K562 (cell line): ENCODE data around the gene DSEL. TPM values are rescaled to one million over a fixed set of nuclear protein-coding genes. Genes with fewer than 3 reads are reported as not detected.

Experiments
- ATAC-seq: fragments of 200-7000 bp; cut with Tn5 transposase; 3 replicates; pipeline ENCODE4 v1.9.1; 2020; ENCODE audit warnings: moderate library complexity
- BruUV-seq: library from RNA; stranded (reverse); fragments of 400-500 nt; replicated peaks from 2 replicates; lab custom pipeline; 2021; lab: Mats Ljungman, UMichigan
- CTCF ChIA-PET: fragments of 300-600 bp; formaldehyde crosslinking; extraction: SDS; loops from one replicate; lab custom pipeline; 2021; ENCODE audit warnings: low intra/inter-chr PET ratio; lab: Yijun Ruan, JAX
- POLR2A ChIA-PET: fragments of 300-600, 350-650 bp; sonication (Branson Sonifier 250); formaldehyde crosslinking; extraction: SDS; loops from one replicate; lab custom pipeline; 2021; ENCODE audit warnings: antibody characterized with exemption, inconsistent platforms; lab: Yijun Ruan, JAX
- DNase-seq, 4 experiments: peaks; one replicate each; pipeline versions ENCODE4 v3.0.0 to v3.0.0-alpha.2; 2011 to 2018; ENCODE audit warnings: low spot score in 3 of 4, mixed read lengths in 3 of 4; ENCODE audit errors: extremely low read depth in 1 of 4
- FAIRE-seq: peaks from 2 replicates; lab custom pipeline; 2011; peaks lifted over from hg19 to GRCh38; lab: Jason Lieb, UNC
- H2AFZ ChIP-seq: 2 replicates; pipeline ENCODE4 v1.6.0; 2011; ENCODE audit warnings: low read depth, low read length, control low read depth, inconsistent platforms
- H3K27ac ChIP-seq: fragments of 200-600 bp; 3 replicates; pipeline ENCODE4 v1.8.0; 2011; ENCODE audit warnings: low read depth, mild to moderate bottlenecking, control low read depth, inconsistent platforms, low read length, moderate library complexity, mixed read lengths; ENCODE audit errors: extremely low read depth
- H3K27me3 ChIP-seq, 2 experiments: fragments of 300-600 bp in 1 of 2; 2 replicates in 1 of 2; 3 replicates in 1 of 2; pipeline versions ENCODE4 v1.6.0 to v1.8.0; 2011; ENCODE audit warnings: inconsistent platforms in 2 of 2, low read length in 2 of 2, mild to moderate bottlenecking in 1 of 2, mixed read lengths in 1 of 2, moderate library complexity in 1 of 2; ENCODE audit not compliant: control insufficient read depth in 2 of 2, insufficient read depth in 2 of 2
- H3K36me3 ChIP-seq: fragments of 300-600 bp; 3 replicates; pipeline ENCODE4 v1.8.0; 2011; ENCODE audit warnings: mild to moderate bottlenecking, low read length, inconsistent platforms; ENCODE audit not compliant: control insufficient read depth, insufficient read depth
- H3K4me1 ChIP-seq, 2 experiments: fragments of 200-600 bp in 1 of 2; replicated peaks in 1 of 2; 2 replicates in 1 of 2; 3 replicates in 1 of 2; pipeline versions ENCODE4 v1.5.1 to v1.8.0; 2011; ENCODE audit warnings: inconsistent platforms in 2 of 2, low read length in 2 of 2, mild to moderate bottlenecking in 1 of 2, mixed read lengths in 1 of 2, moderate library complexity in 1 of 2; ENCODE audit not compliant: control insufficient read depth in 2 of 2, insufficient read depth in 2 of 2
- H3K4me2 ChIP-seq: 2 replicates; pipeline ENCODE4 v1.6.1; 2011; ENCODE audit warnings: low read length, control low read depth, inconsistent platforms, mixed read lengths; ENCODE audit not compliant: insufficient read depth
- H3K4me3 ChIP-seq: fragments of 200-600 bp; sonication (generic), shearing (Covaris generic); 2 replicates; pipeline ENCODE4 v1.5.1; 2016; ENCODE audit warnings: control low read depth, inconsistent platforms
- H3K79me2 ChIP-seq: fragments of 200-600 bp; 3 replicates; pipeline ENCODE4 v1.8.0; 2011; ENCODE audit warnings: low read length, inconsistent platforms; ENCODE audit not compliant: control insufficient read depth, insufficient read depth
- H3K9ac ChIP-seq, 2 experiments: 2 replicates each; pipeline versions ENCODE4 v1.6.0 to v1.6.1; 2011; ENCODE audit warnings: low read depth in 2 of 2, low read length in 2 of 2, control low read depth in 1 of 2, inconsistent platforms in 1 of 2, mild to moderate bottlenecking in 1 of 2, mixed read lengths in 1 of 2; ENCODE audit not compliant: insufficient read depth in 1 of 2
- H3K9me1 ChIP-seq: one replicate; pipeline ENCODE4 v1.6.0; 2011; ENCODE audit warnings: inconsistent platforms, mild to moderate bottlenecking, low read length, moderate library complexity; ENCODE audit not compliant: control insufficient read depth, insufficient read depth
- H3K9me3 ChIP-seq: replicated peaks from 2 replicates; pipeline ENCODE4 v1.5.1; 2011; ENCODE audit warnings: low read depth, low read length, inconsistent platforms; ENCODE audit not compliant: control insufficient read depth, insufficient read depth
- H4K20me1 ChIP-seq: replicated peaks from 2 replicates; pipeline ENCODE4 v1.6.1; 2011; ENCODE audit warnings: low read length, inconsistent platforms, mixed read lengths; ENCODE audit not compliant: control insufficient read depth, insufficient read depth
- CEBPG ChIP-seq, 3 experiments: fragments of 200-800 bp in 1 of 3; sonication (Bioruptor generic) in 1 of 3; sonication (generic) in 1 of 3; formaldehyde crosslinking in 1 of 3; IDR thresholded peaks in 2 of 3; conservative IDR thresholded peaks in 1 of 3; 2 replicates each; pipeline versions ENCODE4 v1.6.1 to v1.8.0; 2016 to 2022; ENCODE audit warnings: missing compliant biosample characterization in 2 of 3, missing genetic modification characterization in 2 of 3, mild to moderate bottlenecking in 1 of 3, missing genetic modification reagents in 1 of 3
- FOXM1 ChIP-seq, 2 experiments: fragments of 450-650 bp in 1 of 2; sonication (generic) in 1 of 2; formaldehyde crosslinking in 1 of 2; IDR thresholded peaks; 2 replicates each; pipeline versions ENCODE4 v1.6.1 to v1.9.0; 2017 to 2022; ENCODE audit warnings: low read depth in 2 of 2, mild to moderate bottlenecking in 2 of 2, missing genetic modification reagents in 1 of 2, moderate library complexity in 1 of 2
- HDAC2 ChIP-seq: fragments of 450-650 bp; IDR thresholded peaks from 2 replicates; pipeline ENCODE4 v1.6.1; 2016; ENCODE audit warnings: mild to moderate bottlenecking
- KDM1A ChIP-seq, 2 experiments: fragments of 450-650 bp; IDR thresholded peaks; 2 replicates each; pipeline ENCODE4 v1.6.1; 2016; ENCODE audit warnings: mild to moderate bottlenecking in 2 of 2
- NCOA2 ChIP-seq, 2 experiments: fragments of 450-650 bp; IDR thresholded peaks; 2 replicates each; pipeline ENCODE4 v1.6.1; 2018; ENCODE audit warnings: mild to moderate bottlenecking in 2 of 2, moderate library complexity in 1 of 2; ENCODE audit not compliant: partially characterized antibody in 2 of 2
- PYGO2 ChIP-seq: fragments of 450-650 bp; IDR thresholded peaks from 2 replicates; pipeline ENCODE4 v1.6.1; 2016; ENCODE audit warnings: mild to moderate bottlenecking, missing genetic modification characterization, moderate library complexity, missing compliant biosample characterization
- SMARCE1 ChIP-seq: fragments of 450-650 bp; IDR thresholded peaks from 2 replicates; pipeline ENCODE4 v1.7.1; 2016; ENCODE audit warnings: mild to moderate bottlenecking
- ZNF561 ChIP-seq: fragments of 450-650 bp; formaldehyde crosslinking; conservative IDR thresholded peaks from 2 replicates; pipeline ENCODE4 v1.4.0; 2020; ENCODE audit warnings: mild to moderate bottlenecking, moderate library complexity
- WGBS: fragments of 100-300 bp; shearing (Covaris generic); methylation state at CpG from one replicate; pipeline ENCODE4 v1.1.6; 2016; ENCODE audit warnings: low coverage, mixed read lengths; ENCODE audit not compliant: insufficient coverage; ENCODE audit errors: missing lambda C conversion rate; 5-methylcytosine and 5-hydroxymethylcytosine counted together
- in situ Hi-C: fragments of 300-500 bp; cut with MboI; formaldehyde crosslinking; loops from 4 replicates; pipeline ENCODE4 v1.15.0; 2018; ENCODE audit warnings: inconsistent platforms, mixed read lengths
- intact Hi-C: fragments of 100-400 bp; cut with micrococcal nuclease; formaldehyde crosslinking; loops from 2 replicates; pipeline ENCODE4 v1.14.2; 2022
- polyA plus RNA-seq, 8 experiments: library from polyadenylated mRNA; depleted of rRNA in 4 of 8; stranded (reverse) in 5 of 8; unstranded in 3 of 8; fragments of >200 nt; fragmentation: Nextera tagmentation in 2 of 8; fragmentation: Illumina TruSeq in 1 of 8; extraction: Ambion mirVana in 2 of 8; extraction: Trizol in 1 of 8; gene quantifications; 2 replicates each; pipeline versions ENCODE4 v1.2.1 to v1.2.3, GENCODE V29; 2011 to 2014; ENCODE audit warnings: inconsistent platforms in 1 of 8, missing spikeins in 1 of 8
- total RNA-seq, 7 experiments: library from RNA; depleted of rRNA in 6 of 7; stranded (reverse); fragments of >200 nt in 6 of 7; fragmentation: Illumina TruSeq in 2 of 7; extraction: Trizol in 2 of 7; gene quantifications; 2 replicates each; pipeline versions ENCODE4 v1.2.1 to v1.2.3, GENCODE V29; 2011 to 2021; ENCODE audit warnings: low replicate concordance in 1 of 7
- TF ChIP-seq, protein P1 (sequence below): sonication (generic); formaldehyde crosslinking; IDR thresholded peaks from 2 replicates; pipeline ENCODE4 v1.8.0; 2022; ENCODE audit warnings: mild to moderate bottlenecking, missing genetic modification reagents
- TF ChIP-seq, protein P2 (sequence below), 2 experiments: fragments of 450-650 bp; IDR thresholded peaks; 2 replicates each; pipeline ENCODE4 v1.6.1; 2016; ENCODE audit warnings: mild to moderate bottlenecking in 2 of 2, borderline replicate concordance in 1 of 2, low read depth in 1 of 2, moderate library complexity in 1 of 2
- TF ChIP-seq, protein P3 (sequence below): fragments of 250-450 bp; sonication (Bioruptor Pico); IDR thresholded peaks from 2 replicates; pipeline ENCODE4 v1.4.0; 2020

Gene DSEL
- total and polyA plus RNA-seq, 9 of the 15 experiments (the other 6 are each of a cell fraction or from before 2014, with no cell fraction given): under 0.01 to 0.04 (median 0.01) TPM; not detected in 3

DNA sequence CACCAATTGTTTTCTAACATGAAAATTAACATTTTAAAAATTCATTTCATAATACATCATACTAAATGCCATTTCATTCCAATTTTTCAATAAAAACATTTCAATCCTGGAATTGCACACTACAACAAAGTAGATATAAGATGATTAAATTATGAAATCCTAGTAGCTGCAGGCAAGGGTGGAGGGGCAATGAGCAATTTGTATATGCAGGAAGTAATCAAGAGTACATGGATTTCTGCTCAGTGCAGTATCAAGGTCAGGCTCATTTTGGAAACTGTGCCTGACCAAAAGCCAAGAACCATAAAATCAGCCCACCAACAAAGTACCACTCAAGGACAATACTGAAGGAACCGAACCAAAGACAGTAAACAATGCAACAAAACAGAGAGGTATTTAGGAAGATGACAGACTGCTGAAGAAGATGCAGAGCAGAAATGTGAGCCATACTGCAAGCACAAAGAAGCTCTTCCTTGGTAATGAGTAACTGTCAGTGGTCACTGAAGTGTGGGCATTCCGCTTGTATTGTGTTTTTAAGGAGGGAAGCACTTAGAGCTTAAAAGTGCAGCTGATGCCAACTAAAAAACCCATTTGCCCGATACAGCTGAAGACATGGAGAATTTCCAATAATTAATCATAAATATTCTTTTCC lies 34.5 kb upstream of the DSEL start:
- Histone ChIP-seq H3K36me3 (no peaks in the 10 kb centered on the region), H3K9me3 (no peaks in the 10 kb centered on the region), H3K27ac (no peak overlapping the region), H3K9me1 (no peaks in the 10 kb centered on the region), H3K4me1 (no peaks in the 10 kb centered on the region), H3K4me2 (no peak overlapping the region), H3K9ac (no peak overlapping the region), H2AFZ (no peak overlapping the region), H4K20me1 (no peaks in the 10 kb centered on the region), H3K4me3 (no peak overlapping the region), H3K27me3 (no peaks in the 10 kb centered on the region), H3K79me2 (no peaks in the 10 kb centered on the region)
- no peak for ATAC-seq
- DNase-seq: no peak
- intact Hi-C loops: no loop called here
- in situ Hi-C loops: no loop called here
- WGBS: 0% methylated on average over 3 of the region's 3 CpGs
- POLR2A ChIA-PET: no interaction called here
- CTCF ChIA-PET: no interaction called here
- no TSS peak for BruUV-seq
- no peak for FAIRE-seq
- TF ChIP-seq PYGO2 (tag) (no peak), ZNF561 (CRISPR knock-in tag) (no peak), KDM1A (IDR thresholded peaks at IDR 0.05) (no peak), HDAC2 (no peak), FOXM1 (IDR thresholded peaks at IDR 0.05; ENCODE audit: low read depth) (no peak), FOXM1 (CRISPR knock-in tag; IDR thresholded peaks at IDR 0.05; ENCODE audit: low read depth) (no peak), NCOA2 (IDR thresholded peaks at IDR 0.05; ENCODE audit: partially characterized antibody in 2 of 2) (no peak), SMARCE1 (no peak), CEBPG (CRISPR knock-in tag; IDR thresholded peaks at IDR 0.05) (no peak), CEBPG (tag; conservative IDR thresholded peaks at IDR 0.05 in 1 of 2, IDR thresholded peaks at IDR 0.05 in 1 of 2) (no peak)
- TF ChIP-seq, protein P1, sequence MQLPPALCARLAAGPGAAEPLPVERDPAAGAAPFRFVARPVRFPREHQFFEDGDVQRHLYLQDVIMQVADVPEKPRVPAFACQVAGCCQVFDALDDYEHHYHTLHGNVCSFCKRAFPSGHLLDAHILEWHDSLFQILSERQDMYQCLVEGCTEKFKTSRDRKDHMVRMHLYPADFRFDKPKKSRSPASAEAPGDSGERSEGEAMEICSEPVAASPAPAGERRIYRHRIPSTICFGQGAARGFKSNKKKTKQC (CRISPR knock-in tag): no peak
- TF ChIP-seq, protein P2, sequence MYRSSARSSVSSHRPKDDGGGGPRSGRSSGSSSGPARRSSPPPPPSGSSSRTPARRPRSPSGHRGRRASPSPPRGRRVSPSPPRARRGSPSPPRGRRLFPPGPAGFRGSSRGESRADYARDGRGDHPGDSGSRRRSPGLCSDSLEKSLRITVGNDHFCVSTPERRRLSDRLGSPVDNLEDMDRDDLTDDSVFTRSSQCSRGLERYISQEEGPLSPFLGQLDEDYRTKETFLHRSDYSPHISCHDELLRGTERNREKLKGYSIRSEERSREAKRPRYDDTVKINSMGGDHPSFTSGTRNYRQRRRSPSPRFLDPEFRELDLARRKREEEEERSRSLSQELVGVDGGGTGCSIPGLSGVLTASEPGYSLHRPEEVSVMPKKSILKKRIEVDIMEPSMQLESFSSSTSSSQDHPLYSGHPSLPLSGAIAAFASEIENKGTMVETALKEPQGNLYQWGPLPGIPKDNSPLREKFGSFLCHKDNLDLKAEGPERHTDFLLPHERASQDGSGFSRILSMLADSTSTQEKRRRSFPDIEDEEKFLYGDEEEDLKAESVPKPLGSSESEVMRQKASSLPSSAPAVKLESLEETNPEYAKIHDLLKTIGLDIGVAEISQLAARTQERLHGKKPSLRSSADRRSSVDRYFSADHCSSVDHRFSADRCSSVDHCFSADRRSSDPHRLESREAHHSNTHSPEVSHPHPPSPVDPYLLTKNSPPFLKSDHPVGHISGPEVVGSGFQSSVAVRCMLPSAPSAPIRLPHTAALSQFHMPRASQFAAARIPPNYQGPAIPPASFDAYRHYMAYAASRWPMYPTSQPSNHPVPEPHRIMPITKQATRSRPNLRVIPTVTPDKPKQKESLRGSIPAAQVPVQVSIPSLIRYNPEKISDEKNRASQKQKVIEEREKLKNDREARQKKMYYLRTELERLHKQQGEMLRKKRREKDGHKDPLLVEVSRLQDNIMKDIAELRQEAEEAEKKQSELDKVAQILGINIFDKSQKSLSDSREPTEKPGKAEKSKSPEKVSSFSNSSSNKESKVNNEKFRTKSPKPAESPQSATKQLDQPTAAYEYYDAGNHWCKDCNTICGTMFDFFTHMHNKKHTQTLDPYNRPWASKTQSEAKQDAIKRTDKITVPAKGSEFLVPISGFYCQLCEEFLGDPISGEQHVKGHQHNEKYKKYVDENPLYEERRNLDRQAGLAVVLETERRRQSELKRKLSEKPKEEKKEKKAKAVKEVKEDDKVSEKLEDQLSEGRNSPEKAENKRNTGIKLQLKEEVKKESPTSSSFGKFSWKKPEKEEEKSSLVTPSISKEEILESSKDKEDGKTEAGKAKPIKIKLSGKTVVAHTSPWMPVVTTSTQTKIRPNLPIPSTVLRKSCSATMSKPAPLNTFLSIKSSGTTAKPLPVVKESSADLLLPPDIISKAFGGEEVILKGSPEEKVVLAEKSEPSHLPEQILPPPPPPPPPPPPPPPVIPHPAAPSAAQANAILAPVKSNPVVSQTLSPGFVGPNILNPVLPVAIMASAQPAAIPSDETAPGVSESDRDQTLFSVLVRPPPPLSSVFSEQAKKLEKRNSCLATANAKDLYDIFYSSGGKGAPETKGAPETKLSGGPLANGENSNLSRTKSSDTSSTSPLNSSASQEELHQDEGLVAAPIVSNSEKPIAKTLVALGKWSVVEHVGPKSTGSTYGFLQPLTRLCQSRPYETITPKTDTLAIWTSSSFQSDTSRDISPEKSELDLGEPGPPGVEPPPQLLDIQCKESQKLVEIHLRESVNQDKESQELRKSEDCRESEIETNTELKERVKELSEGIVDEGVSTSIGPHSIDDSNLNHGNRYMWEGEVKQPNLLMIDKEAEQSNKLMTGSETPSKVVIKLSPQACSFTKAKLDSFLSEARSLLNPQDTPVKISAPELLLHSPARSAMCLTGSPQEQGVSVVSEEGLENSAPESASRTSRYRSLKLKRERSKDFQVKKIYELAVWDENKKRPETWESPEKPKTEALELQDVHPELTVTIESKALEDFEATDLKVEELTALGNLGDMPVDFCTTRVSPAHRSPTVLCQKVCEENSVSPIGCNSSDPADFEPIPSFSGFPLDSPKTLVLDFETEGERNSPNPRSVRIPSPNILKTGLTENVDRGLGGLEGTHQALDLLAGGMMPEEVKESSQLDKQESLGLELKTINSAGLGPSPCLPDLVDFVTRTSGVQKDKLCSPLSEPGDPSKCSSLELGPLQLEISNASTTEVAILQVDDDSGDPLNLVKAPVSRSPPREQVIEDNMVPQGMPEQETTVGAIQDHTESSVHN (IDR thresholded peaks at IDR 0.05; ENCODE audit: borderline replicate concordance in 1 of 2, low read depth in 1 of 2): no peak
- TF ChIP-seq, protein P3, sequence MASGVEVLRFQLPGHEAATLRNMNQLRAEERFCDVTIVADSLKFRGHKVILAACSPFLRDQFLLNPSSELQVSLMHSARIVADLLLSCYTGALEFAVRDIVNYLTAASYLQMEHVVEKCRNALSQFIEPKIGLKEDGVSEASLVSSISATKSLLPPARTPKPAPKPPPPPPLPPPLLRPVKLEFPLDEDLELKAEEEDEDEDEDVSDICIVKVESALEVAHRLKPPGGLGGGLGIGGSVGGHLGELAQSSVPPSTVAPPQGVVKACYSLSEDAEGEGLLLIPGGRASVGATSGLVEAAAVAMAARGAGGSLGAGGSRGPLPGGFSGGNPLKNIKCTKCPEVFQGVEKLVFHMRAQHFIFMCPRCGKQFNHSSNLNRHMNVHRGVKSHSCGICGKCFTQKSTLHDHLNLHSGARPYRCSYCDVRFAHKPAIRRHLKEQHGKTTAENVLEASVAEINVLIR: no peak
